HG02973 (cell line): Measurements from ENCODE around the gene FKBP5.
"Not testable (repeated sequence)": the region's sequence is repeated elsewhere in the genome, so short reads cannot be mapped to it uniquely, and the experiment has no call there.

ENCODE experiments used
- ATAC-seq: cut with Tn5 transposase; IDR thresholded peaks from one replicate; pipeline ENCODE4 v1.9.1; 2021; ENCODE audit warnings: moderate library complexity; ENCODE audit not compliant: unreplicated experiment

FKBP5 gene

GRCh38 chr6:35552285-35552917, 136.3 kb downstream of the FKBP5 start:
- no peak for ATAC-seq

- ATAC-seq = no peak
Observed at GRCh38 chr6:35550437-35550836, 138.3 kb downstream of the FKBP5 start.

- no peak for ATAC-seq
Observed at GRCh38 chr6:35547676-35548075, 141.0 kb downstream of the FKBP5 start.

- ATAC-seq = no peak
Observed at GRCh38 chr6:35544769-35545361, 143.8 kb downstream of the FKBP5 start.

- no peak for ATAC-seq
Observed at GRCh38 chr6:35543459-35544193, 145.1 kb downstream of the FKBP5 start.

- no peak for ATAC-seq
Observed at GRCh38 chr6:35541836-35542235, 146.9 kb downstream of the FKBP5 start.

GRCh38 chr6:35539223-35539622, 149.5 kb downstream of the FKBP5 start:
- no peak for ATAC-seq

GRCh38 chr6:35535847-35536246, 152.9 kb downstream of the FKBP5 start:
- not testable (repeated sequence) for ATAC-seq

GRCh38 chr6:35534407-35535170, 154.1 kb downstream of the FKBP5 start:
- ATAC-seq = no peak

GRCh38 chr6:35533981-35534380, 154.7 kb downstream of the FKBP5 start:
- ATAC-seq = no peak

- no peak for ATAC-seq
Observed at GRCh38 chr6:35532126-35532525, 156.6 kb downstream of the FKBP5 start.

- ATAC-seq = no peak
Observed at GRCh38 chr6:35524380-35525020, 164.2 kb downstream of the FKBP5 start.
